Liver (tissue), 3 donors: Measurements from ENCODE around the gene RIC3.

ENCODE experiments used
- CTCF ChIP-seq: fragments of 150-350 bp; IDR thresholded peaks from 2 replicates; pipeline ENCODE4 v1.5.1; 2017; ENCODE audit warnings: improper control_type of control experiment, low read depth, low read length; ENCODE audit not compliant: missing input control
- EGR1 ChIP-seq, 2 donors: IDR thresholded peaks; 2 replicates each; pipeline ENCODE4 v1.6.1; 2016 to 2018; ENCODE audit warnings: antibody characterized with exemption in 2 of 2, low read depth in 2 of 2
- FOXA1 ChIP-seq: IDR thresholded peaks from 2 replicates; pipeline ENCODE4 v1.6.1; 2016; ENCODE audit warnings: antibody characterized with exemption
- GABPA ChIP-seq, 2 donors: IDR thresholded peaks in 1 of 2; conservative IDR thresholded peaks in 1 of 2; 2 replicates each; pipeline ENCODE4 v1.6.1; 2016; ENCODE audit warnings: antibody characterized with exemption in 2 of 2, mild to moderate bottlenecking in 1 of 2, moderate library complexity in 1 of 2
- JUND ChIP-seq, 2 donors: IDR thresholded peaks; 2 replicates each; pipeline ENCODE4 v1.6.1; 2016; ENCODE audit warnings: antibody characterized with exemption in 2 of 2
- MAX ChIP-seq: IDR thresholded peaks from 2 replicates; pipeline ENCODE4 v1.6.1; 2016; ENCODE audit warnings: antibody characterized with exemption
- NR2F2 ChIP-seq: IDR thresholded peaks from 2 replicates; pipeline ENCODE4 v1.6.1; 2016; ENCODE audit warnings: antibody characterized with exemption
- RAD21 ChIP-seq, 2 donors: IDR thresholded peaks; 2 replicates each; pipeline ENCODE4 v1.6.1; 2016; ENCODE audit warnings: antibody characterized with exemption in 2 of 2, mild to moderate bottlenecking in 2 of 2
- REST ChIP-seq: IDR thresholded peaks from 2 replicates; pipeline ENCODE4 v1.6.1; 2016; ENCODE audit warnings: antibody characterized with exemption, mild to moderate bottlenecking
- RXRA ChIP-seq, 2 donors: IDR thresholded peaks; 2 replicates each; pipeline ENCODE4 v1.6.1; 2017 to 2018; ENCODE audit warnings: antibody characterized with exemption in 2 of 2, mild to moderate bottlenecking in 1 of 2
- SP1 ChIP-seq: IDR thresholded peaks from 2 replicates; pipeline ENCODE4 v1.6.1; 2018; ENCODE audit warnings: antibody characterized with exemption, mild to moderate bottlenecking
- TAF1 ChIP-seq: conservative IDR thresholded peaks from 2 replicates; pipeline ENCODE4 v1.6.1; 2016; ENCODE audit warnings: antibody characterized with exemption, mild to moderate bottlenecking
- YY1 ChIP-seq: IDR thresholded peaks from 2 replicates; pipeline ENCODE4 v1.6.1; 2016; ENCODE audit warnings: antibody characterized with exemption, mild to moderate bottlenecking
- ZBTB33 ChIP-seq: IDR thresholded peaks from 2 replicates; pipeline ENCODE4 v1.6.1; 2016; ENCODE audit warnings: antibody characterized with exemption
- donor health status: healthy.
- donor health status: healthy.

- TF ChIP-seq SP1 = no peak
- no peak for TF ChIP-seq CTCF
- TF ChIP-seq TAF1 = no peak
- TF ChIP-seq NR2F2 = no peak
- no peak for TF ChIP-seq GABPA (IDR thresholded peaks at IDR 0.05 in 1 of 2, conservative IDR thresholded peaks at IDR 0.05 in 1 of 2)
- no peak for TF ChIP-seq YY1
- no peak for TF ChIP-seq ZBTB33
- TF ChIP-seq JUND (IDR thresholded peaks at IDR 0.05) = no peak
- TF ChIP-seq MAX = no peak
- TF ChIP-seq RAD21 (IDR thresholded peaks at IDR 0.05) = no peak
- TF ChIP-seq REST = no peak
- no peak for TF ChIP-seq FOXA1
- TF ChIP-seq RXRA (IDR thresholded peaks at IDR 0.05) = no peak
- no peak for TF ChIP-seq EGR1 (IDR thresholded peaks at IDR 0.05; ENCODE audit: low read depth in 2 of 2)
Measured at GRCh38 chr11:8105133-8105532, 63.7 kb downstream of the RIC3 start.
